ENCODE data around the gene ARNT2. TPM values are rescaled to one million over a fixed set of nuclear protein-coding genes. Genes with fewer than 3 reads are reported as not detected.

ARNT2 gene
- total and polyA plus RNA-seq, 4 donors: 2.0 to 12.2 (median 5.5) TPM

- peaks cover 0 to 37% (median 15%) of the 10 kb centered on the region in 4 donors for H3K36me3 ChIP-seq (ENCODE audit: control insufficient read depth in 4 of 4, insufficient read depth in 4 of 4, low read length in 4 of 4)
- no peak for ATAC-seq (ENCODE audit: insufficient read depth, low FRiP score)
- no peak overlapping the region for H3K27ac ChIP-seq (ENCODE audit: low read depth in 1 of 2, low read length in 1 of 2)
- no peak overlapping the region for H3K4me3 ChIP-seq
- WGBS, 2 donors: 55 to 64% methylated on average over 10 of the region's 10 CpGs
- no peak overlapping the region for H3K9ac ChIP-seq (ENCODE audit: insufficient read depth in 1 of 2, low read length in 2 of 2)
- no peaks in the 10 kb centered on the region for H3K9me3 ChIP-seq (ENCODE audit: control insufficient read depth in 4 of 4, insufficient read depth in 3 of 4, low read length in 3 of 4)
- no peak for TF ChIP-seq CTCF (IDR thresholded peaks at IDR 0.05; ENCODE audit: control extremely low read depth, extremely low read depth)
- H3K4me1 ChIP-seq (ENCODE audit: control insufficient read depth in 5 of 5, insufficient read depth in 5 of 5, low read length in 5 of 5): peaks cover 0 to 27% (median 0%) of the 10 kb centered on the region in 5 donors
- H3K27me3 ChIP-seq (ENCODE audit: control insufficient read depth in 3 of 3, insufficient read depth in 3 of 3, low read length in 2 of 3): no peaks in the 10 kb centered on the region
- DNase-seq: no peak
Observed at GRCh38 chr15:80560601-80561400, 156.6 kb downstream of the ARNT2 start.

GRCh38 chr15:80561500-80561899 is 157.3 kb downstream of the ARNT2 start:
- 70 to 78% methylated on average over 1 of the region's 1 CpG for WGBS, 2 donors
- TF ChIP-seq CTCF (IDR thresholded peaks at IDR 0.05; ENCODE audit: control extremely low read depth, extremely low read depth): no peak
- Histone ChIP-seq H3K9me3 (ENCODE audit: control insufficient read depth in 4 of 4, insufficient read depth in 3 of 4, low read length in 3 of 4) (no peaks in the 10 kb centered on the region), H3K27ac (ENCODE audit: low read depth in 1 of 2, low read length in 1 of 2) (no peak overlapping the region), H3K27me3 (ENCODE audit: control insufficient read depth in 3 of 3, insufficient read depth in 3 of 3, low read length in 2 of 3) (no peaks in the 10 kb centered on the region), H3K4me3 (no peak overlapping the region), H3K36me3 (ENCODE audit: control insufficient read depth in 4 of 4, insufficient read depth in 4 of 4, low read length in 4 of 4) (peaks cover 0 to 35% (median 16%) of the 10 kb centered on the region in 4 donors), H3K9ac (ENCODE audit: insufficient read depth in 1 of 2, low read length in 2 of 2) (no peak overlapping the region), H3K4me1 (ENCODE audit: control insufficient read depth in 5 of 5, insufficient read depth in 5 of 5, low read length in 5 of 5) (peaks cover 0 to 24% (median 0%) of the 10 kb centered on the region in 5 donors)
- DNase-seq: no peak
- ATAC-seq (ENCODE audit: insufficient read depth, low FRiP score): no peak

- Histone ChIP-seq H3K9ac (ENCODE audit: insufficient read depth in 1 of 2, low read length in 2 of 2) (no peak overlapping the region), H3K4me1 (ENCODE audit: control insufficient read depth in 5 of 5, insufficient read depth in 5 of 5, low read length in 5 of 5) (peaks cover 0 to 23% (median 0%) of the 10 kb centered on the region in 5 donors), H3K27me3 (ENCODE audit: control insufficient read depth in 3 of 3, insufficient read depth in 3 of 3, low read length in 2 of 3) (no peaks in the 10 kb centered on the region), H3K9me3 (ENCODE audit: control insufficient read depth in 4 of 4, insufficient read depth in 3 of 4, low read length in 3 of 4) (no peaks in the 10 kb centered on the region), H3K4me3 (no peak overlapping the region), H3K27ac (ENCODE audit: low read depth in 1 of 2, low read length in 1 of 2) (no peak overlapping the region), H3K36me3 (ENCODE audit: control insufficient read depth in 4 of 4, insufficient read depth in 4 of 4, low read length in 4 of 4) (peaks cover 0 to 35% (median 17%) of the 10 kb centered on the region in 4 donors)
- no peak for TF ChIP-seq CTCF (IDR thresholded peaks at IDR 0.05; ENCODE audit: control extremely low read depth, extremely low read depth)
- no peak for ATAC-seq (ENCODE audit: insufficient read depth, low FRiP score)
- 80 to 86% methylated on average over 4 of the region's 4 CpGs for WGBS, 2 donors
- no peak for DNase-seq
Observed at GRCh38 chr15:80562033-80562432, 157.9 kb downstream of the ARNT2 start.
